Neural crest cell (in vitro differentiated cells): Measurements from ENCODE around the gene EPAS1. TPM values are rescaled to one million over a fixed set of nuclear protein-coding genes. Genes with fewer than 3 reads are reported as not detected.

Experiments
- DNase-seq: peaks from one replicate; pipeline ENCODE4 v3.0.0; 2021; ENCODE audit warnings: low read depth, mixed read lengths, low spot score
- H3K27ac Mint-ChIP-seq: one replicate; pipeline ENCODE4 v1.8.0; 2021; ENCODE audit warnings: mild to moderate bottlenecking, mixed read lengths; ENCODE audit not compliant: unreplicated experiment
- H3K27me3 Mint-ChIP-seq: 2 replicates; pipeline ENCODE4 v1.8.0; 2021; ENCODE audit warnings: low read depth, mild to moderate bottlenecking, mixed read lengths
- H3K36me3 Mint-ChIP-seq: 2 replicates; pipeline ENCODE4 v1.8.0; 2021; ENCODE audit warnings: low read depth, mild to moderate bottlenecking, mixed read lengths
- H3K4me1 Mint-ChIP-seq: 2 replicates; pipeline ENCODE4 v1.8.0; 2021; ENCODE audit warnings: mixed read lengths
- H3K4me3 Mint-ChIP-seq: one replicate; pipeline ENCODE4 v1.8.0; 2021; ENCODE audit warnings: mild to moderate bottlenecking, mixed read lengths
- H3K9me3 Mint-ChIP-seq: 2 replicates; pipeline ENCODE4 v1.8.0; 2021; ENCODE audit warnings: mixed read lengths
- CTCF ChIP-seq: fragments of 200-600 bp; sonication (generic); conservative IDR thresholded peaks from 2 replicates; pipeline ENCODE4 v1.5.0; 2021; ENCODE audit warnings: antibody characterized with exemption, mild to moderate bottlenecking
- total RNA-seq: library from RNA; stranded (reverse); gene quantifications from 2 replicates; pipeline ENCODE4 v1.2.1, GENCODE V29; 2021

EPAS1 gene
- total RNA-seq, 1 donor from 2014 or later: 0.14 TPM

GRCh38 chr2:46328291-46328690 is 31.1 kb downstream of the EPAS1 start:
- Mint-ChIP-seq H3K27me3 (no peaks in the 10 kb centered on the region), H3K4me1 (peaks cover 9% of the 10 kb centered on the region), H3K9me3 (no peaks in the 10 kb centered on the region), H3K27ac (no peak overlapping the region), H3K36me3 (no peaks in the 10 kb centered on the region), H3K4me3 (no peak overlapping the region)
- no peak for DNase-seq
- TF ChIP-seq CTCF: no peak

GRCh38 chr2:46328829-46329228 is 31.6 kb downstream of the EPAS1 start:
- TF ChIP-seq CTCF: no peak
- no peak for DNase-seq
- H3K36me3 Mint-ChIP-seq: no peaks in the 10 kb centered on the region
- H3K4me3 Mint-ChIP-seq: no peak overlapping the region
- no peaks in the 10 kb centered on the region for H3K9me3 Mint-ChIP-seq
- H3K27ac Mint-ChIP-seq: no peak overlapping the region
- peaks cover 9% of the 10 kb centered on the region for H3K4me1 Mint-ChIP-seq
- no peaks in the 10 kb centered on the region for H3K27me3 Mint-ChIP-seq

GRCh38 chr2:46329340-46329739 is 32.1 kb downstream of the EPAS1 start:
- Mint-ChIP-seq H3K4me3 (no peak overlapping the region), H3K4me1 (peaks cover 9% of the 10 kb centered on the region), H3K9me3 (no peaks in the 10 kb centered on the region), H3K36me3 (no peaks in the 10 kb centered on the region), H3K27me3 (no peaks in the 10 kb centered on the region), H3K27ac (no peak overlapping the region)
- no peak for DNase-seq
- TF ChIP-seq CTCF: no peak

GRCh38 chr2:46329803-46330775 is 32.9 kb downstream of the EPAS1 start:
- Mint-ChIP-seq H3K36me3 (no peaks in the 10 kb centered on the region), H3K4me3 (no peak overlapping the region), H3K27me3 (no peaks in the 10 kb centered on the region), H3K4me1 (peaks cover 16% of the 10 kb centered on the region), H3K9me3 (no peaks in the 10 kb centered on the region), H3K27ac (no peak overlapping the region)
- DNase-seq: no peak
- TF ChIP-seq CTCF: no peak

- Mint-ChIP-seq H3K27ac (no peak overlapping the region), H3K36me3 (no peaks in the 10 kb centered on the region), H3K4me3 (no peak overlapping the region), H3K4me1 (peaks cover 28% of the 10 kb centered on the region), H3K27me3 (peaks cover 5% of the 10 kb centered on the region), H3K9me3 (no peaks in the 10 kb centered on the region)
- no peak for TF ChIP-seq CTCF
- DNase-seq: no peak
These were observed 34.0 kb downstream of the EPAS1 start for GRCh38 chr2:46331109-46331766.
